ENCODE results near the gene MYH14. TPM values are rescaled to one million over a fixed set of nuclear protein-coding genes. Genes with fewer than 3 reads are reported as not detected.

The MYH14 gene
- polyA plus RNA-seq, 1 of the 3 experiments (the other 2 are of a cell fraction), result 0.02 TPM

GRCh38 chr19:50222691-50223438, 19.4 kb downstream of the MYH14 start:
- Histone ChIP-seq H3K9me3 (no peaks in the 10 kb centered on the region), H3K79me2 (ENCODE audit: insufficient read depth) (no peaks in the 10 kb centered on the region), H3F3A (replicated peaks; ENCODE audit: insufficient read depth) (no peaks in the 10 kb centered on the region), H3K9ac (no peak overlapping the region), H3K27me3 (ENCODE audit: insufficient read depth) (peaks cover 7% of the 10 kb centered on the region; the same call in 1 of the 2 replicates), H4K20me1 (ENCODE audit: insufficient read depth) (no peaks in the 10 kb centered on the region), H3K4me2 (no peak overlapping the region), H2AFZ (ENCODE audit: low read depth) (no peak overlapping the region), H3K4me1 (ENCODE audit: control insufficient read depth in 1 of 2, insufficient read depth in 2 of 2, low read depth in 1 of 2, low read length in 1 of 2) (no peaks in the 10 kb centered on the region), H3K9me2 (no peaks in the 10 kb centered on the region), H3K36me3 (replicated peaks in 1 of 2; ENCODE audit: control insufficient read depth in 1 of 2, insufficient read depth in 2 of 2, low read length in 1 of 2) (no peaks in the 10 kb centered on the region), H3K27ac (ENCODE audit: low read depth in 2 of 2, low read length in 1 of 2) (no peak overlapping the region), H3K4me3 (ENCODE audit: low read depth in 2 of 2, low read length in 1 of 2) (no peak overlapping the region)
- ChIA-PET POLR2A (no interaction called here), CTCF (interaction anchor here (1.0 kb wide), 1 partner anchor 29 kb away, joined by 3 read pairs; no protein-coding TSS in a partner anchor)
- WGBS (ENCODE audit: low lambda C conversion rate), result 19% methylated on average over 17 of the region's 19 CpGs
- TF ChIP-seq ELF1 (IDR thresholded peaks at IDR 0.05) (no peak), GABPA (IDR thresholded peaks at IDR 0.05; ENCODE audit: low read depth) (no peak), TAF1 (IDR thresholded peaks at IDR 0.05; ENCODE audit: borderline replicate concordance, low read depth, low read length) (no peak), CHD2 (IDR thresholded peaks at IDR 0.05; ENCODE audit: low read length, partially characterized antibody) (no peak), RCOR1 (IDR thresholded peaks at IDR 0.05; ENCODE audit: low read length) (no peak), MAX (IDR thresholded peaks at IDR 0.05; ENCODE audit: low read depth) (no peak), FOXJ3 (CRISPR knock-in tag; IDR thresholded peaks at IDR 0.05) (no peak), PBX3 (IDR thresholded peaks at IDR 0.05) (no peak), RAD21 (IDR thresholded peaks at IDR 0.05; ENCODE audit: low read length) (no peak), YY1 (IDR thresholded peaks at IDR 0.05; ENCODE audit: low read depth) (no peak), TEAD4 (IDR thresholded peaks at IDR 0.05; ENCODE audit: borderline replicate concordance, insufficient read depth) (no peak), FOSL2 (IDR thresholded peaks at IDR 0.05; ENCODE audit: borderline replicate concordance, low read depth) (no peak), ZBTB33 (IDR thresholded peaks at IDR 0.05; ENCODE audit: borderline replicate concordance, low read depth) (no peak), JUND (IDR thresholded peaks at IDR 0.05) (no peak), FOXM1 (IDR thresholded peaks at IDR 0.05; ENCODE audit: low read depth) (no peak)
- DNase-seq, result no peak

GRCh38 chr19:50223439-50223716, 20.0 kb downstream of the MYH14 start:
- no peak overlapping the region for H3K4me3 ChIP-seq (ENCODE audit: low read depth in 2 of 2, low read length in 1 of 2)
- no peak overlapping the region for H3K9ac ChIP-seq
- H2AFZ ChIP-seq (ENCODE audit: low read depth), result no peak overlapping the region
- ChIA-PET CTCF (interaction anchor here (1.0 kb wide), 1 partner anchor 29 kb away, joined by 3 read pairs; no protein-coding TSS in a partner anchor), POLR2A (no interaction called here)
- no peaks in the 10 kb centered on the region for H3F3A ChIP-seq (replicated peaks; ENCODE audit: insufficient read depth)
- 15% methylated on average over 3 of the region's 3 CpGs for WGBS (ENCODE audit: low lambda C conversion rate)
- H3K4me1 ChIP-seq (ENCODE audit: control insufficient read depth in 1 of 2, insufficient read depth in 2 of 2, low read depth in 1 of 2, low read length in 1 of 2), result no peaks in the 10 kb centered on the region
- no peaks in the 10 kb centered on the region for H3K9me3 ChIP-seq
- no peaks in the 10 kb centered on the region for H4K20me1 ChIP-seq (ENCODE audit: insufficient read depth)
- no peaks in the 10 kb centered on the region for H3K36me3 ChIP-seq (replicated peaks in 1 of 2; ENCODE audit: control insufficient read depth in 1 of 2, insufficient read depth in 2 of 2, low read length in 1 of 2)
- no peak for TF ChIP-seq MEF2A (IDR thresholded peaks at IDR 0.05; ENCODE audit: borderline replicate concordance, low read depth)
- H3K79me2 ChIP-seq (ENCODE audit: insufficient read depth), result no peaks in the 10 kb centered on the region
- no peak overlapping the region for H3K4me2 ChIP-seq
- H3K27ac ChIP-seq (ENCODE audit: low read depth in 2 of 2, low read length in 1 of 2), result no peak overlapping the region
- peaks cover 12% of the 10 kb centered on the region; the same call in 1 of the 2 replicates for H3K27me3 ChIP-seq (ENCODE audit: insufficient read depth)
- no peak for DNase-seq
- no peaks in the 10 kb centered on the region for H3K9me2 ChIP-seq

All from SK-N-SH (cell line).